ENCODE data around the gene RAMP1.

The RAMP1 gene

DNA sequence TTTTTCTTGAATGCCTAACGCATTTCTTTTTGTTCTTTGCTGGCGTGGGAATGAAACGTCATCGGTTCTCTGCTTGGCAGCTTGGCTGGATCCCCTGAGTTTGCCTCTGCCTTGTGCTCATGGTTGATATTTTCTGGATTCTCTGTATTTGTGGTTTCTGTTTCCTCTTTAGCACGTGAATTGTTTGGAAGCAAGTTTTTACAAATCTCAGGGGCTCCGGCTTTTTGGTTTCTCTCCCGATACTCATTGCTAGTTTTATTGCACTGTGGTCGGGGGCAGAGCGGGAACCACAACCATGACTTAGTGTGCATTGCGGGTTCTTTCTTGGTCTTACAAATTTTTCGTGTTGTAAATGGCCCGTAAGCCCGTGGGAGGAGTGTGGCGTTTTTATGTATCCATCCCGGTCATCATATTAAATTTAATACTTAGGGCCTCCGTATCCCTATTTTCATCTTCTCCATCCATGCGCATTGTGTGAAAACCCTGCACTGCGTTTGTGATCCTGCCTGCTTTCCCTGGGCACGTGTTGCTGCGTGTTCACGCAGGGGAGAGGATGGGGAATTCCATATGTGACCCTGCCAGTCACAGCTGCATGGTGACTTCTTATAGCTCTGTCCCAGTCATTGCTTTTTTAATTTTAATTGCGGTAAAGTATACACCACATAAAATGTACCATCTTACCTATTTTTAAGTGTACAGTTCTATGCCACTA, 9.4 kb downstream of the RAMP1 start:
- no peak overlapping the region for H3K4me3 Mint-ChIP-seq
- no peak for ATAC-seq
- H3K36me3 Mint-ChIP-seq (ENCODE audit: low read depth), result no peaks in the 10 kb centered on the region
- no peak for DNase-seq
- peaks cover 32% of the 10 kb centered on the region for H3K27me3 Mint-ChIP-seq
- H3K4me1 Mint-ChIP-seq, result peaks cover 14% of the 10 kb centered on the region
- H3K9me3 Mint-ChIP-seq, result no peaks in the 10 kb centered on the region
- no peak overlapping the region for H3K27ac Mint-ChIP-seq

DNA sequence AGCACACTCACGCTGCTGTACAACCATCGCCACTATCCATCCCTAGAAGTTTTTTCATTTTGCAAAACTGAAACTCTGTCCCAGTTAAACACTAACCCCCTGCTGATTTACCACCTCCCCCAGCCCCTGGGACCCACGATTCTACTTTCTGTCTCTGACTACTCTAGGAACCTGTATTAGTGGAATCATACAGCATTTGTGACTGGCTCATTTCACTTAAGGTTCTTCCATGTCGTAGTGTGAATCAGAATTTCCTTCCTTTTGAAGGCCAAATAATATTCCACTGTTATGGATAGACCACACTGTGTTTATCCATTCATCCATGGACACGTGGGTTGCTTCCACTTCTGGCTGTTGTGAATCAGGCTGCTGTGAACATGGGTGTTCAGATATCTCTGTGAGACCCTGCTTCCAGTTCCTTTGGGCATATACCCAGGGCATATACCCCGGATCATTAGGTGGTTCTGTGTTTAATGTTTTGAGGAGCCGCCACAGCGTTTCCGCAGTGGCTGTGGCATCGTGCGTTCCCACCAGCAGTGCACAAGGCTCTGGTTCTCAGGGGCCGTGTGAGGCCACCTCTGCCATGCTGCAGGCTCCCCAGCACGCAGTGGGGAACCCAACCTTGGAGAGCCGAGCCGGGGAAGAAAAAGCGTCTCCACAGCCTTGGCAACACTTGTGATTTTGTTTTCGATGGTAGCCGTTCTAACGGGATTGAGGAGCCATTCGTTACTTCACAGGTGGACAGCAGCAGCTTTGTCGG, 10.1 kb downstream of the RAMP1 start:
- H3K36me3 Mint-ChIP-seq (ENCODE audit: low read depth), result no peaks in the 10 kb centered on the region
- no peak for DNase-seq
- H3K4me1 Mint-ChIP-seq, result peaks cover 15% of the 10 kb centered on the region
- no peak for ATAC-seq
- H3K27me3 Mint-ChIP-seq, result peaks cover 31% of the 10 kb centered on the region
- H3K27ac Mint-ChIP-seq, result no peak overlapping the region
- H3K4me3 Mint-ChIP-seq, result no peak overlapping the region
- no peaks in the 10 kb centered on the region for H3K9me3 Mint-ChIP-seq

DNA sequence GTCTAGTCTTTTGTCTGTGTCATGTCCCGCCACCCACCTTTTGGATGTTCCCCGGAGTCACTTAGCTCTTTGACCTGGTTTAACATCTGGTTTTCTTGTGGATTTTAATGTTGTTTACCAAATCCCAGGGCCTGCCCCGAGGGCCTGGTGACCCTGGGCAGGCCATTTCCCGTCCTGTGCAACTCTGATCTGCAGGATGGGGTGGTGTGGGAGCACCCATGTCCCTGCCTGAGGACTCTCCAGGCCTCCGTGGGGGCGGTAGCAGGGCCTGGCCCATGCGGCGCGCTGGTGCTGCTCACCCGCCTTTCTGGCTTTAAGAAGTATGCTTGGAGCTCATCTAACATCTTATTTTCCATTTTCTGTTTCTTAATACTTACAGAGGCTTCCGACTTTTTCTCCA, 10.7 kb downstream of the RAMP1 start:
- Mint-ChIP-seq H3K27ac (no peak overlapping the region), H3K27me3 (peaks cover 27% of the 10 kb centered on the region), H3K4me1 (peaks cover 15% of the 10 kb centered on the region), H3K36me3 (ENCODE audit: low read depth) (no peaks in the 10 kb centered on the region), H3K4me3 (no peak overlapping the region), H3K9me3 (no peaks in the 10 kb centered on the region)
- no peak for DNase-seq
- no peak for ATAC-seq

DNA sequence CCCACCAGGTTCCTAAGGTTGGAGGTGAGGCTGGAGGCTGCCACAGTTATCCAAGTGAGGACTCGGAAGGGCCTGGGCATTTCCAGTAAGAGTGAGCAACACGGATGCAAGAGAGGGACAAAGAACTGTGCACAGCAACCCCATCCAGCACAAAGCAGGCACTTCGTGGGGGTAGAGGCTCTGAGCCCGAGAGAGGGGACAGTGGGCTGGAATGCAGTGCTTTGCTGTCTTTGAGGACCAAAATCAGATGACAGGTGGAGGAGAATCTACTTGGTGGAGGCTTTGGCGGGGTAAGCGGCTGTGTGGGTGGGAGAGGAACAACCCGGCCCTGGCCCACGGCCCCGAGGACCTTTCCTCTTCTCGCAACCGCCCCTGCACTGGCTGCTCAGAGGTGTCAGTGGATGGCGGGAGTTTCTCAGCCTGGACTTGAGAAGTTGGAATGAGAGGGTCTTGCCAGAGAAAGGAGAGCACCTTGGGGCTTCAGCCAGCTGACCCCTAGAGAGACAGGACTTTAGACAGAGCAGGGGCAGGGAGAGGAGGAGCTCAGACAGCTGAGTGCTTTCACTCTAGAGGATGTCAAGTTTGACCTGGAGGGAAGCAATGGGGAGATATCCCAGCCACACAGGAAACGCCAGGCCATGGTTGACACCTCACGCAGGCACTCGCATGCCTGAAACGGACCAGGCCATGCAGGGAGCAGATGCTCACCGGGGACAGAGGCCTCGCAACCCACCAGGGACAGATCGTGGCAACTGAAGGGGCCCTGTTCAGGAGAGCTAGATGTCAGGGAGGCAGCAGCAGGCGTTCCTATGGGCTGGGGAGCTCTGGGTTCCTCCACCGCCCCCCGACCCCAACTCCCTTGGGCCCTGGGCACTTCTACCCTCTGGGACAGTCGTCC, 11.6 kb downstream of the RAMP1 start:
- H3K27me3 Mint-ChIP-seq, result peaks cover 27% of the 10 kb centered on the region
- H3K9me3 Mint-ChIP-seq, result no peaks in the 10 kb centered on the region
- ATAC-seq (no peak), DNase-seq (no peak)
- H3K4me1 Mint-ChIP-seq, result peaks cover 15% of the 10 kb centered on the region
- no peak overlapping the region for H3K27ac Mint-ChIP-seq
- H3K4me3 Mint-ChIP-seq, result no peak overlapping the region
- H3K36me3 Mint-ChIP-seq (ENCODE audit: low read depth), result no peaks in the 10 kb centered on the region

DNA sequence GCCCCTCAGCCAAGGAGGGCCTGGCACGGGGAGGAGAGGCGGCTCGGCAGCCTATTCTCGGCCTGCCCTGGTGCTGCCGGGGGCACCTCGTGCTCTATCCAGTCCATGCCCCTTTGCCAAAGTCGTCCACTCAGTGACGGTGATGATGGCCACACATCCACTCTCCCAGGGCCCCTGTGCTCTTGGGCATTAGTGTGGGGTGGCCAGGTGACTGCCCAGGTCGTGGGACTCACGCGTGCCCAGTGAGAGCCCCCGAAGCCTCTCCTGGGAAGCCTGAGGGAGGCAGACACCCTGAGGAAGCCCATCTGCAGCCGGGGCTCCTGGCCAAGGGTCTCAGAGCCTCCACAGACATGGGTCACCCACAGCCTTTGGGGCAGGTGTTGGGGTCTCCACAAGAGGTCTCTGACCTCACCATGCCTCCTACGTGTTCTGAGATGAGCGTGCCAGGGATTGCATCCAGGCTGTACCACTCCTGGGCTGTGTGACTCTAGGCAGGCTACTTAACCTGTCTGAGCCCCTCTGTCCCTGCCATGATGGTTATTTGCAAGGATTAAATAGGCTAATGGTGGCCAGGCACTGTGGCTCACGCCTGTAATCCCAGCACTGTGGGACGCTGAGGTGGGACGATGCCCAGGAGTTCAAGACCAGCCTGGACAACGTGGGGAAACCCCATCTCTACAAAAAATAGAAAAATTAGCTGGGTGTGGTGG, 12.9 kb downstream of the RAMP1 start:
- ATAC-seq, result no peak
- Mint-ChIP-seq H3K4me1 (peaks cover 15% of the 10 kb centered on the region), H3K9me3 (no peaks in the 10 kb centered on the region), H3K27me3 (peaks cover 27% of the 10 kb centered on the region), H3K27ac (no peak overlapping the region), H3K4me3 (no peak overlapping the region), H3K36me3 (ENCODE audit: low read depth) (no peaks in the 10 kb centered on the region)
- no peak for DNase-seq

DNA sequence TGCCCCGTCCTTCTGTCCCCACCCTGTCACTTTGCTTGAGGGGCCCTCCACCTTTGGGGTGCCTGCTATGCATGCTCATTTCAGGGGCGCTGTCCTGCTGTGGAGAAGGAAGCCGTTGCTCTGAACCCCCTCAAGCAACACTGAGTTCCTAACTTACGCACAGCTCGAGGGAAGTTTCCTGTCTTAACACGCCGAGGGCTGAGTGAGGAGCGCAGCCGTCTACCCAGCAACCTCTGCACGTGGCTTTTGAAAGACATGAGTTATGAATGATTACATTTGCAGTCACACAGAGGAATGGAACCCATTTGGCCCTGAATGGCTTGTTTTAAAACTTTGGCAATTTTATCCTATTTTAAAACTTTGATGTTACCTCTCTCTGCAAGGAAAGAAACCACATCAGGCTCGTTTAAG, 14.0 kb downstream of the RAMP1 start:
- H3K4me3 Mint-ChIP-seq, result no peak overlapping the region
- ATAC-seq, result no peak
- DNase-seq, result no peak
- H3K36me3 Mint-ChIP-seq (ENCODE audit: low read depth), result no peaks in the 10 kb centered on the region
- peaks cover 15% of the 10 kb centered on the region for H3K4me1 Mint-ChIP-seq
- H3K27me3 Mint-ChIP-seq, result peaks cover 21% of the 10 kb centered on the region
- H3K9me3 Mint-ChIP-seq, result no peaks in the 10 kb centered on the region
- H3K27ac Mint-ChIP-seq, result no peak overlapping the region

DNA sequence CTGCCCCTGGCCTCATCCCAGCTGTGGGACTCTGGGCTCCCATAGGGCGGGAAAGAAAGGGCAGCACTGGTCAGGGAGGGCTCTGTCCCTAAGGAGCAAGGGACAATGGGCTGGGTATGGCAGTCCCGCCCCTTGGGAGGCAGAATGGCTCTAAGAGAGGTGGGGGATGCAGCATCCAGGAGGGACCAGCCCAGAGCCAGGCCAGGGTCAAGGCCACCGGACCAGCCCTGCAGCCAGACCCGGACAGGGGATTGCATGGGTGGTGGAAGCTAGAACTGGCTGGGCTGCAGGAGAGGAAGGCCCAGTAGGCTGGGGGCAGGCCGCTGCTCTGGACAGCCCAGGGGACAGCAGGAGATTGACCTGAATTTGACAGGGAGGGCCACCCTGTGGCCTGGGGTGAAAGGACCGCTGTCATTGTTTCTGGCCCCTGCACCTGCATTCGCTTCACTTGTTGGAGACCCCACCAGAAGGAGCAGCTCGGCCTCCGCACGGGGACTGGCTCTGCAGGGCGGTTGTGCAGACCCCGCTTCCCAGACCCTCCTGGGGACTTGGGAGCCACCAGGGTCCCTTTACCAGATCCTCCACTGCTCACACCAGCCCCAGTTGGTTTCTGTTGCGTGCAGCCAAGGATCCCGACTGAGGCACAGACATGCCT, 14.6 kb downstream of the RAMP1 start:
- H3K4me3 Mint-ChIP-seq, result no peak overlapping the region
- peaks cover 10% of the 10 kb centered on the region for H3K4me1 Mint-ChIP-seq
- H3K36me3 Mint-ChIP-seq (ENCODE audit: low read depth), result no peaks in the 10 kb centered on the region
- ATAC-seq (no peak), DNase-seq (no peak)
- no peaks in the 10 kb centered on the region for H3K9me3 Mint-ChIP-seq
- peaks cover 15% of the 10 kb centered on the region for H3K27me3 Mint-ChIP-seq
- no peak overlapping the region for H3K27ac Mint-ChIP-seq

DNA sequence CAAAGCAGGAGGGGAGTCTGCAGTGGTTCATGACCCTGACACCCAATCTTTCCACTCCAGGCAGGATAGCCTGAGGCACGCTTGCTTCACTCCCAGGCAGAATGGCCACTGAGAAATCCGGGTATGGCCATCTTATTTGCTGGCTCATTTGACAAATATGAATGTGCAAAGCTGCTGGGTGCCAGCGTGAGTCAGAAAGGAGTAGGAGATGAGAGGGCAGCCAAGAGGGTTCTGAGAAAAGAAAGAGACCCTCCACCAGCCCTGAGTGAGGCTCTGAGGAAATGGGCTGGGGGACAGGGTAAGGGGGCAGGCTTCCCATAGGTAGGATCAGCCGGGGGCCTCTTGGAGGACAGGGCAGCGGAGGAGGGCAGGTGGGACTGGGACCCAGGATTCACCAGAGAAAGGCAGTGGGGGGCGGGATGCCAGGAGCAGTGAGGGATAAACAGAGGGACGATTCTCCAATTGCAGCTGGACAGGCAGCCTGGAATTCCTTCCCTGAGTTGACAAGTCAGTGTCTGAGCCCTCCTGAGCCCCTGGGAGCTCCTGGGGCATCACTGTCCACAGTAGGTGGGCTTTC, 15.2 kb downstream of the RAMP1 start:
- Mint-ChIP-seq H3K27me3 (peaks cover 9% of the 10 kb centered on the region), H3K36me3 (ENCODE audit: low read depth) (no peaks in the 10 kb centered on the region), H3K9me3 (no peaks in the 10 kb centered on the region), H3K4me3 (no peak overlapping the region), H3K4me1 (peaks cover 4% of the 10 kb centered on the region), H3K27ac (no peak overlapping the region)
- no peak for DNase-seq
- no peak for ATAC-seq

DNA sequence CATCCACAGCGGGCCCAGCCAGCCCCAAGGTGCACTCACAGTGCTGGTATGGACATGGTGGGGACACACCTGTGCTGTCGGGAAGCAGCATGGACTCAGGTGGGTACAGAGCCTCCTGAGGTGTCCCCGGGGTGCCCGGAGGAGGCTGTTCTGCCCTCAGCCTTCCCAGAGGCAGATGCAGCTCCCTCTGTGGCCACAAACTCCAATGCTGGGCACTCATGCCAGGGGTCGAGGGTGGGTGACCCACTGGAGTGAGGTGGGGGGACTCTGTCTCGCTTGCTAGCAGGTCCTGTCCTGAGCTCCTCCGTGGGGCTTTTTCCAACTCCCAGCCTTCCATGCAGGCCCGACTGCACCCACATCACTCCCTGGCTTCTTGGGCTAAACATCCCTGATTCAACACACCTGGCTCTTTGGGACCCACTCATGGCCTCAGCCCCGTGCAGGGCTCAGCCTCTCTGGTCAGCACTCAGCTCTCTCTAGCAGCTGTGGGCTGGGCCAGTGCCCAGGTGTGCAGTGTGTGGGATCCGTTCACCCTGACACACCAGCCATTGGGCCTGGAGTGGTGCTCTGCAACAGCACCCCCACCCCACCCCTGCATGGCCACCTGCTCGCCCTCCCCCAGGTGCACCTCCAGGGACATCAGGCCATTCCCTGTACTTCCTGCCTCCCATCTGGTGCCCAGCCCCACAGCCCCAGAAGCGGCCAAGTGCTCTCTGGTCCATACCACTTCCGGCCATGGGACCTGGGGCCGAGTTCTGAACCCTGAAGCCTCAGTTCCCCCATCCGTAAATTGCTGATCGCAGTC, 16.0 kb downstream of the RAMP1 start:
- no peak for ATAC-seq
- H3K27me3 Mint-ChIP-seq, result peaks cover 7% of the 10 kb centered on the region
- no peak overlapping the region for H3K27ac Mint-ChIP-seq

DNA sequence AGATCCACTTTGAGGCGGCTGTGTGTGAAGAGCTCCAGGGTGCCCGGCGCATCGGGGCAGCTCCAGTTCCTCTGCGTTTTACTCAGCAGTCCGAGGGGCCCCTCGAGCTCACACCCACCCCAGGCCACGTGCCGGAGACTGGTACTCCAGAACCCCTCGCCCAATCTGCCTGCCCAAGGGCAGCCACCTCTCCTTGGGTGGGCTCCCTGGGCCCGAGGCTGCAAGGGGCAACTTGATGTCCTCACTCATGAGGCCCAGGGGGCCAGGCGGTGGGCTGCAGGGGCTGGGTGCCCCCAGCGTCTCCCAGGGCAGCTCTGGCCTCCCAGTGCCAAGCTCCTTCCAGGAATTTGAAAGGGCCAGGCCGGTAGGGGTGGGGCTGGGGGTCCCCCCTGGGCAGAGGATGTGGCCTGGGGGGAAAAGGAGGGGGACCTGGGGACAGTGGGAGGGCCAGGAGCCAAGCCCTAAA, 16.7 kb downstream of the RAMP1 start:
- Mint-ChIP-seq H3K4me3 (no peak overlapping the region), H3K9me3 (no peaks in the 10 kb centered on the region), H3K4me1 (peaks cover 4% of the 10 kb centered on the region), H3K27me3 (peaks cover 3% of the 10 kb centered on the region), H3K27ac (no peak overlapping the region), H3K36me3 (ENCODE audit: low read depth) (no peaks in the 10 kb centered on the region)
- DNase-seq (no peak), ATAC-seq (no peak)

More for the DNA sequence above, 16.0 kb downstream of the RAMP1 start:
- H3K9me3 Mint-ChIP-seq, result no peaks in the 10 kb centered on the region
- no peaks in the 10 kb centered on the region for H3K36me3 Mint-ChIP-seq (ENCODE audit: low read depth)
- no peak overlapping the region for H3K4me3 Mint-ChIP-seq
- DNase-seq, result no peak
- H3K4me1 Mint-ChIP-seq, result peaks cover 4% of the 10 kb centered on the region

DNA sequence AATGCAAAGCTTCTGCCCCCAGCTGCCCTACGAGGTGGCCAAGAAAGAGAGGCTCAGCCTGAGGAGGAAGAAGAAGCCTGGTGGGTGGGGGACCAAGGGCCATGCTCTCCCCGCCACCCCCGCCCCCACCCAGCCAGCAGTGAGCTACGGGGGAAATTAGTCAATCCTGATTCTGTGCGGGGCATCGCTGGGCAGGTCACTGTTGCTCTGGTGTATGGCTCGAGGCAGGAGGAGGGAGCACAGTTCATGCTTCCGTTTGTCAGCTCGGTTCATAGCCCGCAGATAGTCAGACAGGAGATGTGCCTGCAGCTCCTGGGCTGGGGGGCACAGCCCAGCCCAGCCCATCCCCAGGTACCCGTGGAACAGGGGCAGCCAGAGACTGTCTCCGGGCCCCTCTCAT, 17.1 kb downstream of the RAMP1 start:
- ATAC-seq, result no peak

DNA sequence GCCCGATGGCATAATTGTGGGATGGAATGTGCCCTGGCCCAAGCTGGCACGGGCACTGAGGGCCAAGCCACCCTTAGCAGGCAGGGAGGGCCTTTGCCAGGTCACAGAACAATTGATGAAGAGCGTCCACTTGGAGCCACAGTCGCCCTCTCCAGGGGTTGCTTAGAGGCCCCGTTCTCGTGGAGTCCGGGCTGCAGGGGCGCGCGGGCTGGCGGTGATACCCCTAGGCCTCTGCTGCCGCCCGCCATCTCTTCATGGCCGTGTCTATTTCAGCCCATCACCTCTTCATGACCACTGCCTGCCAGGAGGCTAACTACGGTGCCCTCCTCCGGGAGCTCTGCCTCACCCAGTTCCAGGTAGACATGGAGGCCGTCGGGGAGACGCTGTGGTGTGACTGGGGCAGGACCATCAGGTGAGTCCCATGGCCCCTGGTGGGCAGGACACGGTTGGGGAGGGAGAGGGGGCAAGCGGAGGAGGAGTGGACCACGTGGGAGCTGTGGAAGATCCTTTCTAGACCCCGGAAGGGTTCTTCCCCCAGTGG, 17.6 kb downstream of the RAMP1 start:
- Mint-ChIP-seq H3K4me3 (no peak overlapping the region), H3K27ac (no peak overlapping the region), H3K9me3 (no peaks in the 10 kb centered on the region), H3K27me3 (no peaks in the 10 kb centered on the region), H3K4me1 (peaks cover 4% of the 10 kb centered on the region), H3K36me3 (ENCODE audit: low read depth) (no peaks in the 10 kb centered on the region)
- ATAC-seq (no peak), DNase-seq (no peak)

More for the DNA sequence above, 17.1 kb downstream of the RAMP1 start:
- Mint-ChIP-seq H3K36me3 (ENCODE audit: low read depth) (no peaks in the 10 kb centered on the region), H3K4me3 (no peak overlapping the region), H3K9me3 (no peaks in the 10 kb centered on the region), H3K27me3 (peaks cover 3% of the 10 kb centered on the region), H3K4me1 (peaks cover 4% of the 10 kb centered on the region), H3K27ac (no peak overlapping the region)
- DNase-seq, result no peak
